Smooth muscle cell (in vitro differentiated cells): Measurements from ENCODE around the gene PCNT. TPM values are rescaled to one million over a fixed set of nuclear protein-coding genes. Genes with fewer than 3 reads are reported as not detected.

ENCODE experiments used
- DNase-seq: peaks from one replicate; lab custom pipeline; 2025; ENCODE audit not compliant: unreplicated experiment; lab: John Stamatoyannopoulos, UW
- H2AFZ ChIP-seq: fragments of 200-600 bp; sonication (generic); 2 replicates; pipeline ENCODE4 v1.6.0; 2016; ENCODE audit warnings: antibody characterized with exemption, low read depth, mild to moderate bottlenecking
- H3F3A ChIP-seq: fragments of 200-600 bp; sonication (generic); 2 replicates; pipeline ENCODE4 v1.6.0; 2017; ENCODE audit warnings: antibody characterized with exemption, low read depth
- H3K27ac ChIP-seq: fragments of 200-600 bp; sonication (generic); 2 replicates; pipeline ENCODE4 v1.5.1; 2016; ENCODE audit warnings: low read depth, mild to moderate bottlenecking
- H3K27me3 ChIP-seq: fragments of 200-600 bp; sonication (generic); 2 replicates; pipeline ENCODE4 v1.6.1; 2016; ENCODE audit warnings: low read depth, mild to moderate bottlenecking
- H3K36me3 ChIP-seq: fragments of 200-600 bp; sonication (generic); 2 replicates; pipeline ENCODE4 v1.5.1; 2016; ENCODE audit warnings: low read depth
- H3K4me1 ChIP-seq: fragments of 200-600 bp; sonication (generic); 2 replicates; pipeline ENCODE4 v1.5.1; 2016; ENCODE audit warnings: low read depth
- H3K4me2 ChIP-seq: fragments of 200-600 bp; sonication (generic); 2 replicates; pipeline ENCODE4 v1.6.0; 2016; ENCODE audit warnings: mild to moderate bottlenecking
- H3K4me3 ChIP-seq: fragments of 200-600 bp; sonication (generic); 2 replicates; pipeline ENCODE4 v1.5.1; 2016; ENCODE audit warnings: mild to moderate bottlenecking
- H3K79me2 ChIP-seq: fragments of 200-600 bp; sonication (generic); 2 replicates; pipeline ENCODE4 v1.6.0; 2016; ENCODE audit warnings: low read depth, mild to moderate bottlenecking
- H3K9ac ChIP-seq: fragments of 200-600 bp; sonication (generic); 2 replicates; pipeline ENCODE4 v1.6.0; 2016; ENCODE audit warnings: low read depth
- H3K9me3 ChIP-seq: fragments of 200-600 bp; sonication (generic); replicated peaks from 2 replicates; pipeline ENCODE4 v1.5.1; 2016; ENCODE audit warnings: low read depth
- H4K20me1 ChIP-seq: fragments of 200-600 bp; sonication (generic); 2 replicates; pipeline ENCODE4 v1.6.0; 2016; ENCODE audit warnings: low read depth
- WGBS: methylation state at CpG from one replicate; pipeline ENCODE4 v1.1.7; 2016; ENCODE audit warnings: low lambda C conversion rate; 5-methylcytosine and 5-hydroxymethylcytosine counted together
- polyA plus RNA-seq: library from polyadenylated mRNA; unstranded; fragments of >200 nt; fragmentation: Nextera tagmentation; extraction: Ambion mirVana; gene quantifications from 2 replicates; pipeline ENCODE4 v1.2.1, GENCODE V29; 2016
- total RNA-seq: library from RNA; depleted of rRNA; stranded (reverse); fragments of >200 nt; gene quantifications from 2 replicates; pipeline ENCODE4 v1.2.3, GENCODE V29; 2014
- TF ChIP-seq, protein P1 (sequence below): fragments of 200-600 bp; sonication (generic); IDR thresholded peaks from 2 replicates; pipeline ENCODE4 v1.5.1; 2017; ENCODE audit warnings: borderline replicate concordance, mild to moderate bottlenecking, antibody characterized with exemption; ENCODE audit not compliant: insufficient read depth, poor library complexity, severe bottlenecking

The PCNT gene
- total and polyA plus RNA-seq, 2 experiments from 2014 or later, result 9.3 to 10.8 TPM

DNA sequence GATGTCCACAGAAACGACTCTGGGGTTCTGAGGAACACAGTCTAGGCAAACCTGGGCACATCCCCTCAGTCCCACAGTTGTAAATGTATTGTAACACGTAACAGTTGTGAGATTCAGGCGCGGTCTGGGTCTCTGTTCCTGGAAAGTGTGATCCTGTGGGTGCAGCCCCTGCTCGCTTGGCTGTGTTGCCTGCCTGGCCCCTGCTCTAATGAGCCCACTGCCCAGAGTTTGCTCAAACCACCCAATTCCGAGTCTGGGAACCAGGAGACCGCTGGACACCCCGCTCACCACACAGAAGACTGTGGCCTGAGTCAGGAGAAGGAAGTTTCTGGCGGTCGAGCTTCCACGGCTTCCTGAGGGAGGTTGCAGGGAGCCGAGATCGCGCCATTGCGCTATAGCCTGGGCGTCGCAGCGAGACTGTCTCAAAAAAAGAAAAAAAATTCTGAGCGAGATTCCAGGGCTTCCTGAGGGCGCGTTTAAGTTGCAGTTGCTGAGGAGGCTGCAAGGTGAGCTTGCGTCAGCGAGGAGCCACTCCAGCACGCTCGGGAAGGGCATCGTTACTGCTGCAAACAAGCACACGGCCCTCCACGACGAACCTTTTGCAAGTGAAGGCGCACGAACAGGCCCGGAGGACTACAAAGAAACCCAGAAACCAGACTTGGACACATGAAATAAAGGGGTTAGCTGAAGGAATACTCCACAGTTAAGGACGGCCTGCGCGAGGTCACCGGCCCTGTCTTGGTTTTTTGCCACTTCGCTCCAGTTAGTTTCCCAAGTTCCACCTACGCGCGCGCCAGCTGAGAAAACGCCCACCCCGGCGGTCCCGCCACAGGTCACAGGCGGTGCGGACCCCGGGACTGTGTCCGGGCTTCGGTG is 1.4 kb upstream of the PCNT start:
- Histone ChIP-seq H3F3A (peaks cover 15% of the 10 kb centered on the region), H3K4me1 (peaks cover 22% of the 10 kb centered on the region), H3K27ac (peak overlapping the region; percentile 32), H3K4me2 (peak overlapping the region; percentile 99), H2AFZ (peak overlapping the region; percentile 64), H3K36me3 (no peaks in the 10 kb centered on the region), H4K20me1 (no peaks in the 10 kb centered on the region), H3K4me3 (peak overlapping the region; percentile 99), H3K27me3 (no peaks in the 10 kb centered on the region), H3K79me2 (peaks cover 46% of the 10 kb centered on the region), H3K9ac (peak overlapping the region; percentile 28), H3K9me3 (no peaks in the 10 kb centered on the region)
- TF ChIP-seq, protein P1, sequence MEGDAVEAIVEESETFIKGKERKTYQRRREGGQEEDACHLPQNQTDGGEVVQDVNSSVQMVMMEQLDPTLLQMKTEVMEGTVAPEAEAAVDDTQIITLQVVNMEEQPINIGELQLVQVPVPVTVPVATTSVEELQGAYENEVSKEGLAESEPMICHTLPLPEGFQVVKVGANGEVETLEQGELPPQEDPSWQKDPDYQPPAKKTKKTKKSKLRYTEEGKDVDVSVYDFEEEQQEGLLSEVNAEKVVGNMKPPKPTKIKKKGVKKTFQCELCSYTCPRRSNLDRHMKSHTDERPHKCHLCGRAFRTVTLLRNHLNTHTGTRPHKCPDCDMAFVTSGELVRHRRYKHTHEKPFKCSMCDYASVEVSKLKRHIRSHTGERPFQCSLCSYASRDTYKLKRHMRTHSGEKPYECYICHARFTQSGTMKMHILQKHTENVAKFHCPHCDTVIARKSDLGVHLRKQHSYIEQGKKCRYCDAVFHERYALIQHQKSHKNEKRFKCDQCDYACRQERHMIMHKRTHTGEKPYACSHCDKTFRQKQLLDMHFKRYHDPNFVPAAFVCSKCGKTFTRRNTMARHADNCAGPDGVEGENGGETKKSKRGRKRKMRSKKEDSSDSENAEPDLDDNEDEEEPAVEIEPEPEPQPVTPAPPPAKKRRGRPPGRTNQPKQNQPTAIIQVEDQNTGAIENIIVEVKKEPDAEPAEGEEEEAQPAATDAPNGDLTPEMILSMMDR, result no peak
- 3% methylated on average over 50 of the region's 50 CpGs for WGBS
- DNase-seq, result no peak

DNA sequence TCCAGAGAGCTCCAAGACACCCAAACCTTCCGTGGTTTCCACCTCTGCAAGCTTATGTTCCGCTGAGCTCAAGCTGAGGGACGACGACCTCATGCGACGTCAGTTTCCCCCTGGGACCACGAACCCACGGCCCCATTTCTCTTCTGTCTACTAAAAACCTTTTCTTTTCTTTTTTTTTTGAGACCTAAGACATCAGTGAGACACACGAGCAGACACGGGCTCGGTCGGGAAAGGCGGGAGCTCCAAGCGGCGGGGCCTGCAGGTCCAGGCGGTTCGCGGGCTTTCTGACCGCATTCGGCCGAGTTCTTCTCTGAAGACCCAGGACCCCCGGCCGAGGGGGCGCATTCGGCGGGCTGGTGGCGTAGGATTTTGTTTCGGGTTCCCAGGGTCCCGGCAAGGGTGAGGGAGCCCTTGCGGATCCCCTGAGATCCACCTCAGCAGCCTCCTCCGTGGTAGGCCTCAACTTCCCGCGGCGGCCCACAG is 688 bp upstream of the PCNT start:
- no peak for DNase-seq
- peak overlapping the region; percentile 99 for H3K4me2 ChIP-seq
- TF ChIP-seq, protein P1, result no peak
- H3K79me2 ChIP-seq, result peaks cover 53% of the 10 kb centered on the region
- H3K9ac ChIP-seq, result peak overlapping the region; percentile 28
- WGBS, result under 1% methylated on average over 34 of the region's 34 CpGs
- no peaks in the 10 kb centered on the region for H3K27me3 ChIP-seq
- H3F3A ChIP-seq, result peaks cover 15% of the 10 kb centered on the region
- H3K4me1 ChIP-seq, result peaks cover 22% of the 10 kb centered on the region
- no peaks in the 10 kb centered on the region for H3K36me3 ChIP-seq
- H3K27ac ChIP-seq, result peak overlapping the region; percentile 32
- H2AFZ ChIP-seq, result peak overlapping the region; percentile 64
- H4K20me1 ChIP-seq, result no peaks in the 10 kb centered on the region
- H3K4me3 ChIP-seq, result peak overlapping the region; percentile 99
- H3K9me3 ChIP-seq, result no peaks in the 10 kb centered on the region

DNA sequence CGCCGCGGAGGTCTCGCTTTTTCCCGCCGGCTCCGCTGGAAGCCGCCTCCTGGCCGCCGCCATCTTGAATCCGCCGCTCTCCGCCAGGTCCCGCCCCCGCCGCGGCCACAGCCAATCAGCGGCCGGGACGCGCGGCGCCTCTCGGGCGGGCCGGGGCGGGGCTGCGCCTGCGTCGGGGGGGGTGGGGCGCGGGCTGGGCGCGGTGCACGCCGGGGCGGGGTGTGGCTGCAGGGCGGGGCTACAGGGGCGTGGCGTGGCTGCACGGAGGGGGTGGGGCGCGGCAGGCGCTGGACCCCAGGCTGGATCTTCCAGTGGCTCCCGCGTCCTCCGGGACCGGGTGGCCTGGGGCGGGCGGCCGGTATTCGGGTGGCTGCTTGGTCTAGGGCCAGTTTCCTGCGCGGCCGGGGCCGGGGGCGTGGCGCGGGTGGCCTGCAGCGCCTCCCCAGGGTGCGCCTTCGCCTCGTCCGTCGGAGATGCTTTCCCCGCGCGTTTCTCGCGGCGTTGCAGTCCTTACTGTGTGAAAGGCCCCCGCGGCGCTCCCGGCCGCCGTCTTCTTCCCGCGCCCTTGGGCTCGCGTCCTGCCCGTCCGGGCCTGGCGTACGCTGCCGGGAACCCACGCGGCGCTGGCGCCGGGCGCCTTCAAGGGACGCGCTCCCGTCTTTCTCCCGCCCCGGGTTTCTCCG is 575 bp downstream of the PCNT start:
- Histone ChIP-seq H3K36me3 (no peaks in the 10 kb centered on the region), H3F3A (peaks cover 15% of the 10 kb centered on the region), H3K4me1 (peaks cover 22% of the 10 kb centered on the region), H3K4me2 (peak overlapping the region; percentile 99), H3K79me2 (peaks cover 66% of the 10 kb centered on the region), H2AFZ (peak overlapping the region; percentile 98), H3K9ac (peak overlapping the region; percentile 99), H3K27ac (peak overlapping the region; percentile 99), H3K4me3 (peak overlapping the region; percentile 99), H4K20me1 (no peaks in the 10 kb centered on the region), H3K9me3 (no peaks in the 10 kb centered on the region), H3K27me3 (no peaks in the 10 kb centered on the region)
- WGBS, result under 1% methylated on average over 27 of the region's 98 CpGs
- peak; percentile 81 for DNase-seq
- TF ChIP-seq, protein P1, result no peak
